ENCODE measurements around the gene GBX2.

The GBX2 gene

DNA sequence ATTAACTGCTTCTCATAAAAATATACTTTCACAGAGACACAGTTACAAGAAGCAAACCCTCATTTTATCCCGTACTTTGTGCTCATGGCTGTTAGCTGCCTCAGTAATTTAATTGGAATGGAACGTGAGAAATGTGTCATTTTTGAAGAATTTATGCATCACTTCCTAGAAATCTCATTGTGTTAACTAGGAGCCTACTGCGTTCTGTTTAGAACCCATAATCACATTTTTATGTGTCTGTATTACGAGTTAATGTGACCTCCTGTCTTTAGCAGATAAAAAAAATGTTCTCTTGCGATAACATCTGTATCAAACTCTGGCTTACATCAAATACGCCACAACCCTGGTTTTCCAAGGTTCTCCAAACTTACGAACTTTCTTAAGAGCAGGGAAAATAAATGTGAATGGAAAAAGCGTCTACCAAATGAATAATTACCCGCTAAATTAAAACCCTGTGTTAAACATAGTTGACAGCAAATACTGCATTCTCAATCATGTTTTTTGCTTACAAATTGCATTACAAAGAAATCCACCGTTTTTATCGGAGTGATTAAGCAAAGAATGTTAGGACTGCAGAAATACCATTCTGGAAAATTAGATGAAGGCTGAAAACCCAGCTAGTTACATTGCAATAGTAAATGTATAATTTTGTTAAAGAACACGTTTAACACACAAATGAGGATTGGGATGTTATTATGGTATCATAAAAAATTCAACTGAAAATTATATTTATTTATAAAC is 12.1 kb upstream of the GBX2 start:
- no peak for DNase-seq

DNA sequence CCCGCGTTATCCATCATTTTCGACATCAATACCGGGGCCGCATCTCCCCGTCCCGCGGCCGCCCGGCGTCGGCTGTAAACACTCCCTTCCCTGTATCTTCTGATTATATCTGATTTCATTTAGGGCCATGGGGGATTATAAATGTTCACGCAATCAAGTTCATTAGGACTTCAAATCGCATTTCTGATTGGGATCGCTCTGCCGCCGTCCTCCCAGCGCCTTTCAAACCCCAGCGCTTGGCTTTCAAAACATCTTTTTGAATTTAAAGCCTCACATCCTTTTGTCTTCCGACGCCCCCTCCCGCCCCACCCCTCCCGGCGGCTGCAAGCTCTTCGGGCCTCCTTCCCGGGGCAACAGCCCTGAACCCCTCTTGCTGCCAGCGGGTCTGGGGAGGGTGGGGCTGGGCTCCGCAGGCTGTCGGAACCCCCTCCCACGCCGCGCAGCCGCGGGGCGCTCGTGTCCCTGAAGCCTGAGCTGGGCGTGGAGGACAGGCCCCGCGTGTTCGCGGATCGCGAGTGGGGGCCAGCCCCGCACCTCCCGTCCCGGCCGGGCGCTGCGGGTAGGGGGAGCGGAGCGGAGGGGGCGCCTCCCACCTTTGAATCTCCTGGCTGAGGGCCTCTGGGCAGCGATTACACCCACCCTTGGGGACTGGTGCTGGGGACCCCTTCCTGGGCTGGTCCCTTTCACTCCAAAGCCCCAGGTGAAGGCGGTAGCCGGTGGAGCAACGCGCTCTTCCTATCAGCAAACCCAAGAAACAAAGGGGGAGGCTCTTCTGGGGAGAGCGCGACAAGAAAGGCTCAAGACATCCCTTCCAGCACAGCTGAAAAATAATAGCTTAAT is 11.3 kb upstream of the GBX2 start:
- no peak for DNase-seq

GRCh38 chr2:236178890-236179235 is 10.7 kb upstream of the GBX2 start:
- DNase-seq, result no peak

DNA sequence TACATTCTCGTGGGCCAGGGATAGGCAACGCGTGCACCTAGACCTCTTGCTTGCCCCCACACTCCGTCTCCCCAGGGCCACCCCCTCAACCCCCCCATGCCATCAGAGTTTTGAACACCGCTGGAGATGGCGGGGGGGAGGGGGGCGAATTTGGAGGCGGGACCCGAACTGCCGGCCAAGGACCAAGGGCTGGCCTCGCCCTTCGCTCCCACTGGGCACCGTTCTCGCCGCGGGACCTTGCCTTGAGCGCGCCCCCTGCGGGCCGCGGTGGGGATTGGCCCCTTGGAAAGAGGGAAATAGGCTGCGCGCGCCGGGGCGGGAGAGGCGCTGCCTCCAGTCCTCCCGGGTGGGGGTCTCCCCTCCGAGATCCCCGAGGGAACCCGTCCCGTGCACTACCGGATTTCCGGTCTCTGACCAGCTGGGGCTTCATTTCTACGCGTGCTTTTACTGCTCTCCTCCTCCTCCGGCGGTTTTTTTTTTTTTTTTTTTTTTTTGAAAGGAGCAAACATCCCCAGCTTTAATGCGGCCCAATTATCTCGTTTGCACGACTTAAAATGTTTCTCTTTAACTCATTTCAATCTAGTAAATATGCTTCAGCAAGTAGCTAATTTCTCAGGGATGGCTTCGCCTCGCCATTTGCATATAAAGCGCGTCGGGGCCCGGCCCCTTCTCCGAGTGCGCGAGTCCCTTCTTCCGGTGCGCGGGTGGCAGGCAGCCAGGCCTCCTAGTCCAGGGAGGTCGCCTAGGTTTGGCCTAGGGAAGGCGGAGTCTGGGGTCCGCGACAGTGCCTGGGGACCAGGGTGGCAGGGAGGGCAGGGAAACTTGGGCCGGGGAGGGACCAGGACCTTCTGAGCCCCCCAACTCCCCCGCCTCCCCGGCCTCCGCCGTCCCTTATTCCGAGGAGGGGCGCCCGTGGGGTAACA is 10.0 kb upstream of the GBX2 start:
- peak; percentile 80 for DNase-seq

GRCh38 chr2:236177604-236177966 is 9.4 kb upstream of the GBX2 start:
- peak; percentile 77 for DNase-seq

DNA sequence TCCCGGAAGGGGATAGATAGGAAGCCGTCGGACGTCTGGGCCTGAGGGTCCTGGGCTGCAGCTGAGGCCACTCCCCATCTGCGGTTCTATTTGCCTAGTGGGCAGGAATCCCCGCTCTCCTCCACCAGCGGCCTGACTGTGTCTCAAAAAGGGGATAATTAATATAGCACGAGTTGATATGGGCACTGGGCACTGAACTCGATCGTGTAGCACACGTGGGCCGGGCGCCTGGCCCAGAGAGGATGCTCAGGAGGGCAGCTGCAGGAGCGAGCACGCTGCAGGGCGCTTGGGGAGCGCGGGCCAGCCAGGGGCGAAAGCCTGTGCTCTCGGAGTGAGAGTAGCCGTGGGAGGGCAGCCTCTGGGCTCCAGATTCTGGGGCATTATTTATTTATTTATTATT is 8.8 kb upstream of the GBX2 start:
- DNase-seq, result no peak

- DNase-seq, result no peak
Measured at GRCh38 chr2:236176417-236176816, 8.2 kb upstream of the GBX2 start.

- no peak for DNase-seq
Measured at GRCh38 chr2:236175548-236176150, 7.5 kb upstream of the GBX2 start.

DNA sequence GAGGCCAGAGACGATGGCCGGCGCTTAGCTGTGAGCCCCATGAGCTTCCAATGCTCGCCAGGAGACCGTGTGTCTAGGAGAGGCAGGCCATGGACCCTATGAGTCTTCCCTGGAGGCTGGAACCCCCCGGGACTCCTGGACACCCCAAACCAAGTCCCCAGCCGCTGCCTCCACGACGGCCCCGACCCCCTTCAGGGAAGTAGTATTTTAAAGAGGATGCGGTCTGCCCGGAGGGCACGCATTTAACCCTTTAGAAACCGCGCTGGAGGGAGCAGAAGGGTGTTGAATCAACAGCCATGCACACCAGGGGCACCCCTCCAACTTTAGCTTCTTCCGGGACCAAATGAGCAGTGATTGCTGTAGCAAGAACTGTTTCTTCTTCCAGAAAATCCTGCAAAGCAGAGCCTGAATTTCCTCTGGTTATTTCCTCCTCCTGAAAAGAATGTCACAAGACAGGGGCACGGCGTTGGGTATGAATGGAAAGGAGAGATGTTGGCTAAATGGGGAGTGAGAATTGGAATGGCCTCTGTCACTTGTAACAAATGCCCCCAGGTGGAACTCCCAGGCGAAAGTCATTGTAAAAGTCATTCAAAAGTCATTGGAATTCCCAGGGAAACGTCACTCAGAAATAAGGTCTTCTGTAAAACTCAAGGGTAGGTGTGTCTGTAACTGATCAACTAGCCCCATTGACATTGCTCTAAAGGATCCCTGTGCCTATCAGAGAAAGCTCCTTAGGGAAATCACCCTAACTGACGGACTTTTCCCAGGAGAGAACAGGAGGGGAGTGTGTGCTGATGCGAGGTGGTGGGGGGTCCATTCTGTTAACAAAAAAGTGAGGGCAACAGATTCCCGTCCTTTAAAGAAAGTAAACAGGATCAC is 5.8 kb upstream of the GBX2 start:
- DNase-seq, result no peak

DNA sequence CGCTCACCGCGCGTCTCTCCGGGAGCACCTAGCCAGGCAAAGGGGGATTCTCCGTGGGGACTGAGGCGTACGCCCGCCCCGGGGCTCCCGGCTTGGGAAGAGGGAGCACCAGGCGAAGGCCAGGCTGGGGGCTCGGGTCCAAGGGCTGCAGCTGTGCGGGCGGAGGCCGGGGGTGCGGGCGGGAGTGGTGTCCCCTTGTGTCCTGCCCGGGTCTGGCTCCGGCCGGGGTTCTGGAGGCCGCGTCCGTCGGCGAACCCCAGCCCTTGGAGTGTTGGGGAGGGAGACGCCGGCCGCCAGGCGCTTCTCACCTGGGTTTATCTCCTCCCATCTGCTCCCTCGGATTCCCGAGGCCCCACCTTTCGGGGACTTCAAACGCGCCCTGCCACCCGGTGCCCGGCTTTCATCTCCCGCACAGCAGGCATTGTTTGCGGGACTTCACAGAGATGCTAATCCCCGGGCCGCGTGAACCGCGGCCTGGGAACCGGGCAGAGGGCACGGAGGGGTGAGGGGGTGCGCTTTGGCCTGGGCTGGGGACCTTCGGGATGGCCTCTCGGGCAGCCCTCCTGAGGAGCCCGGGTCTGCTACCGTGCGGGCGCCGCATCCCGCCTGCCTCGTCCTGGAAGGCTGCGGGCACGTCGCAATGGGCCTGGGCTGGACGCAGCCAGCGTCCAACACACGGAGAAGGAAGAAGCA is 5.0 kb upstream of the GBX2 start:
- no peak for DNase-seq

DNA sequence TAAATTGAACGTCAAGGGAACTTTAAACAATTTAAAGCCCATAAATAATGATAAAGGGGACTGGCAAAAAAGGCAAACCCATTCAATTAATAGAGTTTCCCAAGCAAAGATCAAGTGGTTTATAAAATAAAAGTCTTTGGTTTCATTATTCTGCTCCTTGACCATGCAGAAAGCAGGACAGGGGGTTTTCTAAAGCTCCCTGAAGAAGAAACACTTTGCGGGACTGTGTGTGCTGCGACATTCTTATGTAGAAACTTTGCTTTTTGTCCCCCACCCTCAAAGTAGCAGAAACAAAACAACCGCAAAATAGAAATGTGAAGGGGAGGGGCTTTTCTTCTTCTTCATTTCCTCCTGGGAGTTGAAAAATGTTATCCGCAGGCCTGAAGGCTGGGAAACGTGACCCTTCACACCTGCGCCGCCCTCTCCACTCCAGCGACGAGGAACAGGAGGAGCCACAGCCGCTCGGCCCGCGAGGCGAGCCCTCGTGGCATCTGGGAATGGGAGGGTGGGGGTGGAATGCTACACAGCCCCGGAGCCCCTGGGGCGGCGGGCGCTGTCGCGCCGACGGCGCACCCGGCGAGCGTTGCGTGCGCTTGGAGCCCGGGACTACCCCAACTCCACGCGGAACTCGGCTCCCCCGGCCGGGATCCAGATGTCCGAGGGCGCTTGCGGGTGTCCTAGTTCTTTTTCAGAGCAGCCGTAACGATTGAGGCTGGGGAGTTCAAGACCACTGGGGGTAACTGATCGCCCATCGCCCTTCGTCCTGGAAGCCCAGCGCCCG is 4.3 kb upstream of the GBX2 start:
- DNase-seq, result no peak

DNA sequence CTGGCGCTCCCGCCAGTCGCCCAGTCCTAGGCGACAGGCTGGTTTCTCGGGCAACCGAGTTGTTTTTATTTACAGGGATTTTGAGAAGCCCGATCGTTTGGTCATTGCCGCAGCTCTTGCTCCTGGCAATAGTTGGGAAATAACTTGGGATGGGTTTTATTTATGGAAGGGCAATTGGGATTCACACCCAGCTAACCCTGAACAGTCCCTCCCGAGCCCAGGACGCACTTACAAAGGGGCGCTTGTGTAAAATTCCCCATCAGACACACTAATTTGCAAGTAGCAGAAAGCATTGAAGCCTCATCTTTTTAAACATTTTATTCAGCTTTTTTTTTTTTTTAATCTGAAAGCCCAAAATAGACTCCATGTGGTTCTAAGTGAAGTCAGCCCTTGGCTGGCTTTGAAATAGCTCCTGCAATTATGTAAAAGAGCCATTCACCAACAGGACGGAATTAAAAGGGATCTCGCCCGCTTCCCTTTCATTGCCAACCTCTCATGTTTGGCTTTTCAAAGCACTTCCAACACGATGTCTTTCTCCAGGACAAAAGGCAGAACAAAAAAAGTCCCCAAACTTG is 3.6 kb upstream of the GBX2 start:
- DNase-seq, result no peak

GRCh38 chr2:236171181-236171679 is 3.0 kb upstream of the GBX2 start:
- DNase-seq, result no peak

GRCh38 chr2:236170590-236171165 is 2.5 kb upstream of the GBX2 start:
- no peak for DNase-seq

DNA sequence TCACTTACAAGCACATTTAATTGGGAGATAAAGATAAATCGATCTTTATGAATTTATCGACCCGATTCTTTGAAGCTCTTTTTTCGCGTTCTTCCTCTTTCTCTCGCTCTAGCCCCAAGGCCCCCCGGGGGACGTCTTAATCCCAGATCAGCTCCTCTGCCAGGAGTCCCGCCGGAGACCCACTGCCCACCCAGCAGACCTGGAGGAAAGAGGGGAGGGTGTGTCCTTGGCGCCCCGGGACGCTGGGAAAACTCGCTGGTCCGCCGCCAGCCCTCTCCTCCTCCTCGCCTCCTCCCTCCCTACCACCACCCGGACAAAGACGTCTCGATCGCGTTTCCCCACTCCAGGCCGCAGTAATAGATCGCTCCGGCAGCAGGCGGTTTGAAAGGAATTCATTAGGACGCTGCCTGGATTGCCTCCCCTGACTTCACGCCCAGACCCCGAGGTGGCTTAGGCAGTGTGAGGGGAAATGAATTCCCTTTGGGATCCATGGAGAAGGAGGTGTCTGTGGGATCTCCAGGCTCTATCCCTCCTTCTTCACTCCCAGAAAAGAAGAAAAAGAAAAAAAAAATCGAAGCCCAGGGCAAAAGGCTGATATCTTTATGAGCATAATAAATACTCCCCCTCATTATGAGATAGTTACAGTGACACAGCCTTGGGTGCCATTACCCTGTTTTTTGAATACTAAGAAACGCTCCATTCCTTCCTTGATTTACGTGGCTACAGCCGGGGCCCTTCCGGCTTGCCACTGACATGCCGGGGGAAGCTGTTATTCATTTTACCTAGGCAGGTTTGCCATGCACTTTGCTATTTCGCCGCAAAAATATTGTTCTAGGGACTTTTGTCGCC is 1.8 kb upstream of the GBX2 start:
- no peak for DNase-seq

- no peak for DNase-seq
Measured at GRCh38 chr2:236169151-236169721, 1.1 kb upstream of the GBX2 start.

- peak; percentile 12 for DNase-seq
Measured at GRCh38 chr2:236167297-236168109, 683 bp downstream of the GBX2 start.

Data from NCI-H1694 (cell line).